Measurements from ENCODE around the gene PCCA.
"Not testable (repeated sequence)": the region's sequence is repeated elsewhere in the genome, so short reads cannot be mapped to it uniquely, and the experiment has no call there.

Gene PCCA

DNA sequence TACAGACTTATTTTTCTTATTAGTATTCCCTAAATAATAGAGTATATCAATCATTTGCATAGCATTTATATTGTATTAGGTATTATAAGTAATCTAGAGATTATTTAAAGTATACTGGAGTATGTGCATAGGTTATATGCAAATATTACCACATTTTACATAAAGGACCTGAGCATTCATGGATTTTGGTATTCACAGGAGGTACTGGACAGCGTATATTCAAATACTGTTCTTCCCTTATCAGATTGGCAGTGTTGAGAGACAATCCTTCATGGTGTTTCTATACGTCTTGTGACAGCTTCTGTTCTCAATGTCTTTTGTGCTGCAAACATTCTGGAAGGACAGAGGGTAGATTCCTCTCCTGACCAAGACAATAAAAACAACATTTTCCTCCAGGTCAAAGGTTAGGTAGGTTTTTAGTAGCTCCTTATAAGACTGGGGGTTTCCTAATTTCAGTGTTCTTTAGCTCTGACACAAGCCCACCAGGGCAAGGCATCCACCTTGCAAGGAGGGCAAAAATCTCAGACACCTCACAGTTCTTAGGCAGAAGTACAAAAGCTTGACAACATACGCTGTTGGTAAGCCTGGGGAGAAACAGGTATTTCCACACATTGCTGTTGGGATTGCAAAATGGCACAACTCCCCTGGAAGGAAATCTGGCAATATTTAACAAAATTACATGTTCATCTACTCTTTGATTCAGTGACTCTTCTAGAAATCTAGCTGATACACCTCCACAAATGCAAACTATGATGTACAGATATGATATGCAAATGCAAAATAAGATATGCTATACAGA is 20.6 kb upstream of the PCCA start:
- no peaks in the 10 kb centered on the region for H3F3A ChIP-seq (ENCODE audit: insufficient read depth, low read length)
- H4K20me1 ChIP-seq (ENCODE audit: insufficient read depth, low read length): no peaks in the 10 kb centered on the region
- no peak overlapping the region for H3K4me3 ChIP-seq (ENCODE audit: low read depth, low read length, poor library complexity, severe bottlenecking)
- H3K4me1 ChIP-seq (ENCODE audit: insufficient read depth, low read length, severe bottlenecking): no peaks in the 10 kb centered on the region
- no peak for TF ChIP-seq CTCF (IDR thresholded peaks at IDR 0.05; ENCODE audit: low read length)
- no peak for TF ChIP-seq EZH2 (IDR thresholded peaks at IDR 0.05; ENCODE audit: borderline replicate concordance, low read length)
- no peaks in the 10 kb centered on the region for H3K27me3 ChIP-seq (ENCODE audit: insufficient read depth, low read length)
- no peaks in the 10 kb centered on the region for H3K9me2 ChIP-seq (ENCODE audit: low read depth, low read length)
- H3K9me3 ChIP-seq (ENCODE audit: low read length): no peaks in the 10 kb centered on the region
- no peaks in the 10 kb centered on the region for H3K36me3 ChIP-seq (ENCODE audit: insufficient read depth, low read length)
- no peak overlapping the region for H3K9ac ChIP-seq (ENCODE audit: low read length)
- no peak overlapping the region for H3K27ac ChIP-seq (ENCODE audit: low read depth, low read length, poor library complexity, severe bottlenecking)
- H3K79me2 ChIP-seq (ENCODE audit: insufficient read depth, low read length): no peaks in the 10 kb centered on the region
- no peak overlapping the region for H2AFZ ChIP-seq (ENCODE audit: low read length)
- no peak overlapping the region for H3K4me2 ChIP-seq (ENCODE audit: low read length)

- Histone ChIP-seq H3K36me3 (ENCODE audit: insufficient read depth, low read length) (no peaks in the 10 kb centered on the region), H3F3A (ENCODE audit: insufficient read depth, low read length) (no peaks in the 10 kb centered on the region), H3K4me3 (ENCODE audit: low read depth, low read length, poor library complexity, severe bottlenecking) (no peak overlapping the region), H3K9me3 (ENCODE audit: low read length) (no peaks in the 10 kb centered on the region), H3K4me2 (ENCODE audit: low read length) (no peak overlapping the region), H3K27me3 (ENCODE audit: insufficient read depth, low read length) (no peaks in the 10 kb centered on the region), H2AFZ (ENCODE audit: low read length) (no peak overlapping the region), H3K9me2 (ENCODE audit: low read depth, low read length) (no peaks in the 10 kb centered on the region), H4K20me1 (ENCODE audit: insufficient read depth, low read length) (no peaks in the 10 kb centered on the region), H3K4me1 (ENCODE audit: insufficient read depth, low read length, severe bottlenecking) (no peaks in the 10 kb centered on the region), H3K27ac (ENCODE audit: low read depth, low read length, poor library complexity, severe bottlenecking) (no peak overlapping the region), H3K9ac (ENCODE audit: low read length) (no peak overlapping the region), H3K79me2 (ENCODE audit: insufficient read depth, low read length) (no peaks in the 10 kb centered on the region)
- no peak for TF ChIP-seq EZH2 (IDR thresholded peaks at IDR 0.05; ENCODE audit: borderline replicate concordance, low read length)
- no peak for TF ChIP-seq CTCF (IDR thresholded peaks at IDR 0.05; ENCODE audit: low read length)
Observed at GRCh38 chr13:100069278-100069677, 19.6 kb upstream of the PCCA start.

DNA sequence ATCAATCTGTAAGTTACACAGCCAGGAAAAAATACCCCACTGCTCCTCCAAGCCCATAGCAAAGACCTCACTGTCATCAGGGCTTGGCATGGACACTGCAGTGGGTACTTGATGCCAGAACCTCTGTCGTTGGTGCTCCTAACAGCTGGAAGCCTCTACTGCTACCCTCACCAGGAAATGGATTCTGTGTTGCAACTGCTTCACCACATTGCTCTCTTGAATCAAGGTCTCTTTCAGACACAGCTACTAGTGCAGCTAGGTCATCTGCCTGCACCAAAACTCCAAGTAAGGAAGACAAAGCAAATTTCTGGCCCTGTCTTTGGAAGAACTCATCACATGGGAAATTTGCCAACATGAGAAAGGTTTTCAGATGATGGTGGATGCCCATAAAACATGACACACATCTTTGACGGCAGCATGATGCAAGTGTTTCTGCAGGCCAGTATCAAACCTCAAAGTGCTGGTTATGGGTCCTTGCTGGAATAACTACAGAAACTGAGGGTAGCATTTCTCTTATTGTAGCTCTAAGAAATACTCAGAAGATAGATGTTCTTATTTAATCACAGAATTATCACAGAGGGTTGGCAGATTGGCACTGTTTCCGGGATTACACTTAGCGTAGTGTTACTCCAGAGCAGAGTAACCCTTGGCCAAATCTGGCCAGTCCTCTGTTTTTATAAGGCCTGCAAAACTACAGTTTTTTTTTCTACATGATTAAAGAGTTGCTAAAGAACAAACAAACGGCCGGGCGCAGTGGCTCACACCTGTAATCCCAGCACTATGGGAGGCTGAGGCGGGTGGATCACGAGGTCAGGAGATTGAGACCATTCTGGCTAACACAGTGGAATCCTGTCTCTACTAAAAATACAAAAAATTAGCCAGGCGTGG is 12.9 kb upstream of the PCCA start:
- no peak overlapping the region for H3K9ac ChIP-seq (ENCODE audit: low read length)
- H3K27me3 ChIP-seq (ENCODE audit: insufficient read depth, low read length): no peaks in the 10 kb centered on the region
- H3K27ac ChIP-seq (ENCODE audit: low read depth, low read length, poor library complexity, severe bottlenecking): no peak overlapping the region
- H3K79me2 ChIP-seq (ENCODE audit: insufficient read depth, low read length): no peaks in the 10 kb centered on the region
- H3K4me3 ChIP-seq (ENCODE audit: low read depth, low read length, poor library complexity, severe bottlenecking): no peak overlapping the region
- H3K9me3 ChIP-seq (ENCODE audit: low read length): no peaks in the 10 kb centered on the region
- no peaks in the 10 kb centered on the region for H4K20me1 ChIP-seq (ENCODE audit: insufficient read depth, low read length)
- no peaks in the 10 kb centered on the region for H3K9me2 ChIP-seq (ENCODE audit: low read depth, low read length)
- TF ChIP-seq CTCF (IDR thresholded peaks at IDR 0.05; ENCODE audit: low read length) (no peak), EZH2 (IDR thresholded peaks at IDR 0.05; ENCODE audit: borderline replicate concordance, low read length) (no peak)
- no peaks in the 10 kb centered on the region for H3K4me1 ChIP-seq (ENCODE audit: insufficient read depth, low read length, severe bottlenecking)
- H3F3A ChIP-seq (ENCODE audit: insufficient read depth, low read length): no peaks in the 10 kb centered on the region
- no peak overlapping the region for H2AFZ ChIP-seq (ENCODE audit: low read length)
- no peak overlapping the region for H3K4me2 ChIP-seq (ENCODE audit: low read length)
- H3K36me3 ChIP-seq (ENCODE audit: insufficient read depth, low read length): no peaks in the 10 kb centered on the region

DNA sequence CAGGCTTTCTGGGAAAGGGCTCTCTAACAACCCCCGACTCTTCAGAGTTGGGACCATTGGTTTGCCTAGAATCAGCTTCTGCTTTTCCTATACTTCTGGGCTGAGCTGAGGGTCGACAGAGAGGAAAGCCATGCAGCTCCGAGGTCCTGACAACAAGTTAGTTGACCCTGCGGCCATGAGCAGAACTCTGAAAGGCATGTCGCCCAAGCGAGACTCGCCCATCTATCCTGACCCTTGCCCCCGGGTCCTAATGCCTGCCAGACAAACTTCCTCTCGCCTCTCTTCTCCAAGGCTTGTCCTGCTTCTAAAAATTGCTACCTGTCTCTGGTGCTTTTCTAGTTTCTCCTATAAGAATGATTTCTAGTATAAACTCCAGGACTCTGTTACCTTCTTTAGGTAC is 9.9 kb upstream of the PCCA start:
- H3K9me2 ChIP-seq (ENCODE audit: low read depth, low read length); H3K27me3 ChIP-seq (ENCODE audit: insufficient read depth, low read length); H3K27ac ChIP-seq (ENCODE audit: low read depth, low read length, poor library complexity, severe bottlenecking); H4K20me1 ChIP-seq (ENCODE audit: insufficient read depth, low read length); H3K4me3 ChIP-seq (ENCODE audit: low read depth, low read length, poor library complexity, severe bottlenecking); H3F3A ChIP-seq (ENCODE audit: insufficient read depth, low read length); H3K4me2 ChIP-seq (ENCODE audit: low read length); H3K79me2 ChIP-seq (ENCODE audit: insufficient read depth, low read length); H3K36me3 ChIP-seq (ENCODE audit: insufficient read depth, low read length); H2AFZ ChIP-seq (ENCODE audit: low read length); H3K4me1 ChIP-seq (ENCODE audit: insufficient read depth, low read length, severe bottlenecking); H3K9ac ChIP-seq (ENCODE audit: low read length); H3K9me3 ChIP-seq (ENCODE audit: low read length): not testable (repeated sequence)

DNA sequence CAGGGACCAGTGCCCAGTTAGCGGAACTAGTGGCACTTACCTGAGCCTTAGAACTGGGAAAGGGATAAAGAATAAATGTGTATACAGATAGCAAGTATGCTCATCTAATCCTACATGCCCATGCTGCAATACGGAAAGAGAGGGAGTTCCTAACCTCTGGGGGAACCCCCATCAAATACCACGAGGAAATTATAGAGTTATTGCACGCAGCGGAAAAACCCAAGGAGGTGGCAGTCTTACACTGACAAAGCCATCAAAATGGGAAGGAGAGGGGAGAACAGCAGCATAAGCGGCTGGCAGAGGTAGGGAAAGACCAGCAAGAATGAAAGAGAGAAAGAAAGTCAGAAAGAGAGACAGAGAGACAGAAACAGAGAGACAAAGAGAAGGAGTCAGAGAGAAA is 5.5 kb upstream of the PCCA start:
- H3K79me2 ChIP-seq (ENCODE audit: insufficient read depth, low read length); H4K20me1 ChIP-seq (ENCODE audit: insufficient read depth, low read length); H3K27me3 ChIP-seq (ENCODE audit: insufficient read depth, low read length); H3K27ac ChIP-seq (ENCODE audit: low read depth, low read length, poor library complexity, severe bottlenecking); H3F3A ChIP-seq (ENCODE audit: insufficient read depth, low read length); H3K4me1 ChIP-seq (ENCODE audit: insufficient read depth, low read length, severe bottlenecking); H3K9me2 ChIP-seq (ENCODE audit: low read depth, low read length); H3K9me3 ChIP-seq (ENCODE audit: low read length); H3K4me2 ChIP-seq (ENCODE audit: low read length); H2AFZ ChIP-seq (ENCODE audit: low read length); H3K9ac ChIP-seq (ENCODE audit: low read length); H3K4me3 ChIP-seq (ENCODE audit: low read depth, low read length, poor library complexity, severe bottlenecking); H3K36me3 ChIP-seq (ENCODE audit: insufficient read depth, low read length): not testable (repeated sequence)

Measured in OCI-LY1 (cell line).